Measurements from ENCODE around the gene BAHCC1. TPM values are rescaled to one million over a fixed set of nuclear protein-coding genes. Genes with fewer than 3 reads are reported as not detected.

BAHCC1 gene
- polyA plus RNA-seq, 1 experiment, result 3.1 TPM

DNA sequence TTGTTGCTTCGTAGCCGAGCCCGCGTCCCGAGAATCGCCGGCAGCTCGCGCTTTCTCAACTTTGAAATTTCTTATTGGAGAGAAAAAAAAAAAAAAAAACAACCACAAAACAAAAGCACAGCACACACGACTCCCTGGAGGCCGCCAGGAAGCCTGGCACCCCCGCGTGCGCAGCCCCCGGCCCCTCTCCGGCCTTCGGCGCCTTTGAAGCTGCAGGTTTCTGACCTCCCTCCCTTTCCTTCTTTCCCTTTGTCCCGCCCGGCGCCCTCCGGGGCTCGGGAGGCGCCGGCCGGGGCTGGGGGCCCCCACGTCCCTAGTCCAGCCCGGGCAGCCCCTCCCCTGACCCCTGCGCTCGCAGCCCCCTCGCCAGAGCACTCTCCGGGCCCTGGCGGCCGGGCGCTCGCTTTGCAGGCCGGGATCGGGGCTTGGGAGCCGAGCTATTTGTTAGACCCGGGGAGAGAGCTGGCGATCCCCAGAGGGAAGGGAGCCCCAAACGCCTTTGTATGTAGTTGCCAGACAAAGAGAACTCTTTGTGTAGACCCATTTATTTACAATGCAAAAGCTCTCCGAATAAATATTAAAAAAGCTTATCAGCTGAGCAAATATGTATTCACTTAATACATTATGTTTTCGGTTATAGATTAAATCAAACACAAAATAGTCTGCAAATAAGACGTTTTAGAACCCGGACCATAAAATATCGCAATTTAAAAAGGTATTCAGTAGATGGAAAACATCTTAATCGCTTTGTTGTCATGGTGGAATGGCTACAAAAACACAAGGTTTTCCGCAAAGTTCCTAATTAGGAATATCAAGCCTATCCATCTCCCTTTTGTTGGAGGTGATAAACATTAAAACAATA lies 2.3 kb downstream of the BAHCC1 start:
- CTCF ChIA-PET, result interaction anchor here (0.8 to 2.7 kb wide), 11 partner anchors 9 to 109 kb away, joined by 3 to 9 read pairs (median 4); no protein-coding TSS in a partner anchor
- peak overlapping the region; percentile 61 for H3K4me3 ChIP-seq (ENCODE audit: low read depth, low read length)
- H3K27me3 ChIP-seq (ENCODE audit: control insufficient read depth, insufficient read depth, low read length), result no peaks in the 10 kb centered on the region
- peak; percentile 17; the same call in 1 of the 2 replicates for TF ChIP-seq CTCF (IDR thresholded peaks at IDR 0.05; ENCODE audit: insufficient read depth, low read depth, low read length)
- POLR2A ChIA-PET, result no interaction called here
- H3K36me3 ChIP-seq (ENCODE audit: control insufficient read depth, insufficient read depth, low read length), result no peaks in the 10 kb centered on the region
- DNase-seq (ENCODE audit: low read depth), result no peak

- H3K27me3 ChIP-seq (ENCODE audit: control insufficient read depth, insufficient read depth, low read length), result no peaks in the 10 kb centered on the region
- H3K36me3 ChIP-seq (ENCODE audit: control insufficient read depth, insufficient read depth, low read length), result no peaks in the 10 kb centered on the region
- CTCF ChIA-PET, result interaction anchor here (0.6 to 2.4 kb wide), 11 partner anchors 10 to 145 kb away, joined by 3 to 9 read pairs (median 3); no protein-coding TSS in a partner anchor
- no peak for TF ChIP-seq CTCF (IDR thresholded peaks at IDR 0.05; ENCODE audit: insufficient read depth, low read depth, low read length)
- POLR2A ChIA-PET, result no interaction called here
- H3K4me3 ChIP-seq (ENCODE audit: low read depth, low read length), result no peak overlapping the region
- no peak for DNase-seq (ENCODE audit: low read depth)
These were observed 3.0 kb downstream of the BAHCC1 start for GRCh38 chr17:81398176-81398831.

DNA sequence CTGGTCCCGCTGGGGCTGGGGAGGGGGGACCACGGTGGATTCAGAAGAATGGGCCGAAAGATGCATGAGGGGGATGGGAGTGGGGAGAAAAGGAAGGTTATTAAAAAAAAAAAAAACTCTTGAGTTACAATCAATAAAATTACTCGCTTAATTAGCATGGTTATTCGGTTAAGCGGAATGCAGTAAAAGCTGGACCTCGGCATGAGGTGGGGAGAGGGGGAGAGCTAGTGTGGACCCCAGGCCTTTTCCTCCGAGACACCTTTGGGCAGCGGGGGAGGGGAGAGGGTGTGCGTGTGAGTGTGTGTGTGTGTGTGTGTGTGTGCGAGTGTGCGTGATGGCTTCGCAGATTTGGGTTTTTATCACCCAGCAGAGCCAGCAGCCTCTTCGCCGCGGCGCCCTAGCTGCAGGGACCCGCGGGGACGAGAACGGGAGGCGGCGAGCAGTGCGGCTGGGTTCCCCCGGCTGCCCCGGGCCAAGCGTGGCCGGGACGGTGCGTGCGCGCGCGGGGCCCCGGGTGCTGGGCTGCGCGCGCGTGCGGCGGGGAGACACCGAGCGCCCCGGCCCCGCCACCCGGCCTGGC lies 3.7 kb downstream of the BAHCC1 start:
- ChIA-PET POLR2A (no interaction called here), CTCF (interaction anchor here (0.6 to 1.7 kb wide), 7 partner anchors 39 to 146 kb away, joined by 3 to 9 read pairs (median 3); no protein-coding TSS in a partner anchor)
- Histone ChIP-seq H3K36me3 (ENCODE audit: control insufficient read depth, insufficient read depth, low read length) (no peaks in the 10 kb centered on the region), H3K4me3 (ENCODE audit: low read depth, low read length) (peak overlapping the region; percentile 43), H3K27me3 (ENCODE audit: control insufficient read depth, insufficient read depth, low read length) (no peaks in the 10 kb centered on the region)
- no peak for TF ChIP-seq CTCF (IDR thresholded peaks at IDR 0.05; ENCODE audit: insufficient read depth, low read depth, low read length)
- DNase-seq (ENCODE audit: low read depth), result no peak

GRCh38 chr17:81399481-81400153 lies 4.4 kb downstream of the BAHCC1 start:
- CTCF ChIA-PET, result interaction anchor here (0.6 to 1.4 kb wide), 3 partner anchors 90 to 147 kb away, joined by 3 to 4 read pairs (median 3); no protein-coding TSS in a partner anchor
- TF ChIP-seq CTCF (IDR thresholded peaks at IDR 0.05; ENCODE audit: insufficient read depth, low read depth, low read length), result no peak
- POLR2A ChIA-PET, result no interaction called here
- peak overlapping the region; percentile 43 for H3K4me3 ChIP-seq (ENCODE audit: low read depth, low read length)
- H3K36me3 ChIP-seq (ENCODE audit: control insufficient read depth, insufficient read depth, low read length), result no peaks in the 10 kb centered on the region
- H3K27me3 ChIP-seq (ENCODE audit: control insufficient read depth, insufficient read depth, low read length), result no peaks in the 10 kb centered on the region
- DNase-seq (ENCODE audit: low read depth), result no peak

All from BJ (cell line).